ENCODE measurements around the gene SECISBP2L.
"Not testable (repeated sequence)": the region's sequence is repeated elsewhere in the genome, so short reads cannot be mapped to it uniquely, and the experiment has no call there.

SECISBP2L gene

DNA sequence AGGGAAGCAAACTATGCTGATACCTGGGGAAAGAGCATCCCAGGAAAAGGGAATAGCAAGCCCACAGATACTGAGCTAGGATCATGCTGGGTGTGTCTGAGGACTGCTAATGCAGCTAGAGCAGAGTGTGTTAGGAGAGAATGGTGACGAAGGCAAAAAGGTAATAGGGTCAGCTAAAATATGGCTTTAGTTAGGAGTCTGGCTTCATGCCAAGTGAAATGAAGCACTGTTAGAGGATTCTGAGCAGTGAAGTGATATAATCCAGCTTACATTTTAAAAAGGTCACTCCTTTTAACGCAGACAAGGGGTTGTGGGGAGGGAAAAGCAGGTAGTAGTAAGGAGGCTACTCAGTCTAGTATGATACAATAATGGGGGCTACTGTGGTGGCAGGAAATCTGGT lies 30.4 kb downstream of the SECISBP2L start:
- no peak for DNase-seq

DNA sequence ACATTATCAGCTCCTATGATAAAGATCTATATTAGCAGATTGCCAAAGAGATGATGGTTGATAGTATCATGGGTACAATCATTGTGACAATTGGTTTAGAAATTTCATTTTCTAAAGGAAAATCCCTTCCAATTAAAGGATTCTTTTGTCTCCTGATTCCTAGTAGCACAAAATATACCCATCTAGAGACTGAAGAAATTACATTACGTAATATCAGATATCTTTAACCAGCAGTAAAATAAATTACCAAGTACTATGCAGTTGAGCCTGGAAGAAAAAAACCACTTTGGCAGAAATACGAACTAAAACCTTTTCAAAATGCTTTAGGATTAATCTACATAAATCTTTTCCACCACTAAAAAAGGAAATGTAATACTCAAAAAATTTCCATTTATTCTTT lies 46.9 kb downstream of the SECISBP2L start:
- DNase-seq: no peak

DNA sequence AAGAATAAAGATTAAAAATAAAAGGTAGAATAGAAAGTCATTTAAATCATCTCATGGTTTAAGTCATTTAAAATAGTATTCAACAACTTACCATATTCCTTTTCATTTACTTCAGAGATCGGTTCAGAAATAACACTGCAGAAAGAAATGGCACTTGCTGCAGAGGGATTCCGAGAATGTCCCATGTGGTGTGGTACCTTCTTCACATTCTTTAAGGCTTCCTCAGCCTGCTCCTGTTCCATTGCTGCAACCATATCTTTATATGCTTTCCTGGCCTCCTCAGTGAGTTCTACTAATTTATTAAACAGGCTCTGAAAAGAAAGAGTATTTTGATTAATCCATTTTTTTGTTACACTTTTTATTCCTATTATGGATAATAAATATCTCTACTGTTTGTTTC lies 50.0 kb downstream of the SECISBP2L start:
- no peak for DNase-seq

DNA sequence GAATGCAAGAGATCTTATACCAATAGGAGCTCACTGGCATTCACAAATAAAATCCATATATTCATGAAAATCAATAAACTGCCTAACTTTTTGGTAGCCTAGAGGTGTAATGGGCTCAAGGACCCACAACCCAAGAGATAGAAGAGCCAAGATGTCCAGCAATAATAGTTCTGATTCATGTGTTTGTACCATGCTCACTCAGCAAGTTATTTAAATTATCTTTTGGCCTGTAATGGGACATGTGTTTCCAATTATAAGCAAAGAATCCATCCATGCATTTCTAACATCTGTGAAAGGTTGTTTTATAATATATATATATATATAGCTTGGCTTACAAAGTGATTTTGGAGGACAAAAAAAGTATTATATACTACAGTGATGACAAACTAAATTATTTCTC lies 52.9 kb downstream of the SECISBP2L start:
- DNase-seq: no peak

DNA sequence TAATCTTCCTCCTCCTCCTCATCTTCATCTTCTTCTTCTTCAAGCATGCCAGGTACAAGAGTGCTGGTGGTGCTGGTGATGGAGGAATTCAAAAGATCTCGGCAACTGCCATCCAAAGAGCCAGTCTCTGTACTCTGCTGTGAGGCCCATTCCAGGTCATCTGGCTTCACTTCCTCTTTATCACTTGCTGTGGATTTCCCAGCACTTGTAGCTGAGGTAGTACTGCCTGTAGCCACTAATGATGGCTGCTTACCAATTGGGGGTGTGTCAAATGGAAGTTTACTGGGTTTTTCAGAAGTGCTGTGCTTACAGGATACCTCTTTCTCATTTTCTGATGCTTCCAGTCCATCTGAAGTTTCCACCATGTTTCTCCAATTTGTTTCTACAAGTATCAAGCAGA lies 53.7 kb downstream of the SECISBP2L start:
- DNase-seq: no peak

DNA sequence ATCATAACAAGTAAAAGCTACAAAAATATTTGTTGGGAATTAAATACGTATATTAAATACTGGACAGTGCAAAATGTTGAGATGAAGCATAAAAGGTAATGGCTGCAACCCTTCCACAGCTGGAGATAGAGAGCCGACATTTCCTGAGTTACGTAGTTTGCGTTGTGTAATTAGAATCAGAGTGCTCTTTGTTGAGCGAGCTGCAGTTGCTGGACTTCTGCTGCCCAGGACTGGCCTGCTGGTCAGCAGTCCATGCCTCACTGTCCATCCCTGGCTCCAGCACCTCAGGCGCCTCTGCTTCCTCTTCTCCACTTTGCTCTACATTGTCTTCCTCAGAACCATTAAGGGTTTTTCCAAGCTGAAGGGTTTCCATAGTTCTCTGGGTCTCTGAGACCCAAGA lies 54.1 kb downstream of the SECISBP2L start:
- DNase-seq: peak in 7 of 56 donors; percentile 2 to 30 (median 14)

DNA sequence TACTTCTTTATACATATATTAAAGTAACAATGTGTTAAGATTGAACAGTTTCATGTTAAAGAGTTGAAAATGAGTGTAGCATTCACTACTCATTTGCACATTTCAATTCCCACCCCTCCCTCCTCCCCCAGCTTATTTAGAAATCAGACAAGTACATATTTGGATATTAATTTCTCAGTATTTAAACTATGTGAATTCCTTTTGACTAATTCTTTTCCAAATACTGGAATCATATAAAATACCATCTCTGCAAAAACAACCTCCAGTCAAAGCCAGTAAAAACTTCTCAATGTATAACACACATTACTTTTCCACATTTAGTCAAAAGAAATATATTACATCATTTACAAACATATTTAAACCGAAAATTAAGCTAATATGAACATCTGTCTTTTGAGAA lies 57.1 kb downstream of the SECISBP2L start:
- DNase-seq: no peak

DNA sequence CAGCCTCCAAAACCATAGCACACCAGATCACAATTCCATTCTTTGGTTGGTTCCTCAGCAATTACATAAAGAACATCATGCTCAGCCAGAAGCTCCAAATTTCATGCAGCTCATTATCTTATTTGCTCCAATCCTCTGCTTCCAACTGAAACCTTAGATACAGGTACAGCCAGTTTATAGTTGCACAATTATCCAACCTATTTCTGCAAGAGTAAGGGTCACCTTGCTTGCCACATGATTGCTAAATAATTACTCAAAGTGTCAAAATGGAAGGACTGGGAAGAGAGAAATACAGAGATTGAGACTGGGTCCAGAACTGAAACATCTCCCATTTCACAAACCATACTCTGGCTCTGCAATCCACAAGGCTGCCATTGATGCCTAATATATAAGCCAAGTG lies 59.1 kb downstream of the SECISBP2L start:
- no peak for DNase-seq

DNA sequence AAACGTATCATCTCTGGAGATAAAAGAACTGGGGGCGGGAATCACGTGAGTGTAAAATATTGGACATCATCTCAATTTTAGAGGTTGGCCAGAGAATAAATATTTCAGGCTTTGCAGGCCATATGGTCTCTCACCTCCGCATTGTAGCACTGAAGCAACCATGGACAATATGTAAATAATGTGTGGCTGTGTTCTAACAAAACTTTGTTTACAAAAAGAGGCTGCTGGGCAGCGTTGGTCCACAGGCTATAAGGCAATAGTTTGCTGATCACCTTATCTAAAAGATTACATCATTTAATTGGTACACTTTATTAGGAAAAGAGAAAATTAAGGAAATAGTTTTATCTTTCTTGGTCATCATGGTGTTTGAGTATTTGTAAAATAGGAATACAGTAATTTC lies 60.0 kb downstream of the SECISBP2L start:
- no peak for DNase-seq

DNA sequence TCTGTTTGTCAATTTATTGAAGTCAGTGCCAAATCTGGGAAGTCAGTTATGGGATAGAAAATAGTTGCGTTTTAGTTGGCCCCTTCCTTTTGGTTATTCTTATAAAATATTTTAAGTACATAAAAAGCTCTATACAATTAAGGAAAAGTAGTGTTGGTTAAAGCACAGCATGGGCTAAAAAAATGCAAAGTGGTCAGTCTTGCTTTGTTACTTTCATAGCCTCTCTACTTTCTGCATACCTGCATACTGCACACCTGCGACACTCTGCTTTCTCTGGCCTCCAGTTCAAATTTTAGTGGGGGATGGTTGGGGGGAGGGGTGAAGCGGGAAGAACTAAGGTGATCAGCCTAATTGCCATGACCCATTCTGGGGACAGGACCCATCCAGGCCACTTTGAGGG lies 60.7 kb downstream of the SECISBP2L start:
- DNase-seq: no peak

DNA sequence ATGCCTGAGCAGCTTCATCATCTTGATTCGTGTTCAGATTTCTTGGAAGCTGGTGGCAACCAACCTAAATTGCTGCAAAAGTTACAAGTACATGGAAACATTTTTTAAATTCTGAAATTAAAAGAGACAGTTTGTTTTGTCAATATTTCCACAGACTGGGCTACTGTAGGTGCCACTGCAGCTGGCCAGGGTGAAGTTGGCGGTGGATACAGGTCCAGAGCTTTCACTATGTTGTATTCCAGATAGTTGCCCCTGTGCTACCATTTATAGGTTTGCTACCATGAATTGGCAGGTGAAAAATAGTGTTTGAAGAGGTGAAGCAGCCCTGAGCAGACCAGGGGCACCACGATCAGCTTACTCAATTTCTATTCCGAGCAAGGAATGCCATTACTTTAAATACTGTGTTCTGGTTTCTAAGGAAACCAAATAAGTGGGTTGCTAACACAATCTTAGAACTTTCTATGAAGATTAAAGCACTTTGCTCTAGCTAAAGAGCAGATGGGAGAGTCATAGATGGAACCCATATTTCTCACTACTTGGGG lies 61.4 kb downstream of the SECISBP2L start:
- DNase-seq: no peak

DNA sequence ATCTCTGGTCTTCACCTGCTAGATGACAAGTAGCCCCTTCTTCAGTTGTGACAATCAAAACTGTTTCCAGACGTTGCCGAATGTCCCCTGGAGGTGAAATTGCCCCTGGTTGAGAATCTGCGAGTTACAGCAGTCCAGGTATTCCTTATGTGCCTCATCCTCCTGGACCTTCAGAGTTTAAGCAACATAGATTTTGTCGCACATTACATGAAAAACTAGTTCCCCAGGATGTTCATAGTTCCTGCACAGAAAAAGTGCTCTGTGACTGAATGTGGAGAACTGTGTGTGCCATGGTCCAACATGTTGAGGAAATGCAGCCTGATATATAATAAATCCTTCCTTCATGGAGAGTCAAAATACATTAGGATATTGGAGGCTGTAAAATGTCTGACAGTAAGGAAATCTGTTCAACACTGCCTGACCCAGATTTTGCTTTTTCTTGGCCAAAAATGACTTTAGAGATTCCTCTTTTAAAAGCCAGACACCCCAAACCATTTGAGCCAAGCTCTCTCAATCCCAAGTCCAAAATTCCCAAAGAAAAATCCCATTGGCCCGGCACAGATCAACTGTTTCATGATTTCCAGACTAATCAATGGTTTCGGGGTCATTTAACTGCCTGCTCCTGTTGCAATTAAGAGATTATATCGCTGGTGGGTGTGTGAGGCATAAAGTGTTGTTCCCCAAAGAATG lies 62.1 kb downstream of the SECISBP2L start:
- no peak for DNase-seq

DNA sequence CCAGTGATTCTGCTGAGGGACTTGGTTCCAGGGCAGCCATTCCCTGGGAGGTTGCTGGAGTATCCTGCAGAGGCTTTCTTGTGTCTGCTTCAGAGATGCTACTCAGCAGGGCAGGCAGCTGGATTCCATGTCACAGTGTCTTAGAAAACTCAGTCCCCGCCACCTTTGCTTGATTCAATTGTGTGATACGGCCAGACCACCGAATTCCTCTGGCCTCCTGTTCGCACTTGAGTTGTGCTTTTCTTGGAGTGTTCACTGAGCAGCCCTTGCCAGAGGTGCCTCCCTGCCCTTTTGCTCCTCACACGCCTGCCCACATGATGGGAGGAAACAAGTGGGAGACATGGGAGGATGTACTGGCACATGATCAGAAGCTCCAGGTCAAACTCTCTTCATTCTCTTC lies 62.9 kb downstream of the SECISBP2L start:
- no peak for DNase-seq

DNA sequence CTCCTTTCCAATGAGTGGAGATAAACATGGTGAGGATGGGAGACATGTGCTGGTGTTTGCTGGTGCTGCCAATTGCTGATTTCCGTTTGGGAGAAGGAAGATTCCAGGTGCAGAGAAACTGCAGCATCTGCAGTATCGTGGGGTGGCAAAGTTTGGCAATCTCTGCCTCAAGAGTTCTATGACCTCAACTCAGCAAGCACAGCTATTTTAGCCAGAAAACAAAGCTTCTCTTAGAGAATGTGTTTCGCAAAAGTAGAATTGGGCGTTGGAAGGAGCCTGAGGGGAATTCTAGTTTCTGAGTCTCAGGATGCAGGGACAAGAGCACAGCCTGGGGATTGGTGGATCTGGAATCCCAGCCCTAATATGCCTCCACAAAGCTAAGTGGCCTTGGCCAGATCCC lies 64.3 kb downstream of the SECISBP2L start:
- no peak for DNase-seq

DNA sequence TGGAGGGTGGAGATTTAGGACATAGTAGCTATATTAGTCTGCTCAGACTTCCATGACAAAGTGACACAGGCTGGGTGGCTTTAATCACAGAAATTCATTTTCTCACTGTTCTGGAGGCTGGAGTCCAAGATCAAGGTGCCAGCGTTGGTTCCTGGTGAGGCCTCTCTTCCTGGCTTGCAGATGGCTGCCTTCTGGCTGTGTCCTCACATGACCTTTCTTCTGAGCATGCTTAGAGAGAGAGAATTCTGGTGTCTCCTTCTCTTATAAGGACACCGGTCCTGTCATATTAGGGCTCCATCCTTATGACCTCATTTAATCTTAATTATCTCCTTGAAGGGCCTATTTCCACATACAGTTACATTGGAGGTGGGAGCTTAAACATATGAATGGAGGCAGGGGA lies 67.6 kb downstream of the SECISBP2L start:
- no peak for DNase-seq

DNA sequence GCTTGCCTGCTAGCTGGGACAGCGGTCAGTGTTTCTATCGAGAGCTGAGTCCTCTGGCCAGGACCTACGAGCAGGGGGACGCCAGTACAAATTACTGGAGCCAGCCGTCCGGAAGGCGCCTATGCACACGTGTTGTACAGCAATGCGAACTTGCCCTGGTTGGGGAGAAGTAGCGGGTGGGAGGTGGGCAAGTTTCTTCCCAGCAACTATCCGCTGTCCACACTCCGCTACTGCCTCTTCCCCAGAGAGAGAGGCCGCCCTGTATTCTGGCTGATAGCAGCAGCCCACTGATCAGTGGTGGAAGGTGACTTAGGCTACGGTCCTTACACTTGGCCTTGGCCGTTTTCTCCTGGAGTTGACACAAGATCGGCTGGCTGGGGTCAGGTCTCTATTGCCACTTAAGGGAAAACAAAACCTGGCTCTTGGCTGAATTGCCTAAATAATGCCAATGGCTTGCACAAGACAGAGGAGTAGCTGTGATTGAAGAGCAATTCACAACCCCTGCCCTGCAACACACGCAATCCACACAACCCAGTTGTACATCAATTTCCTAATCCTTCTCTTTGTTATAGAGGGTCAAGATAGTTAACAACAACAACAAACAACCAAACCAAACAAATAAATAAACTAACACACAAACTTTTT lies 69.7 kb downstream of the SECISBP2L start:
- DNase-seq: peak in 21 of 56 donors; percentile 42 to 78 (median 63)

DNA sequence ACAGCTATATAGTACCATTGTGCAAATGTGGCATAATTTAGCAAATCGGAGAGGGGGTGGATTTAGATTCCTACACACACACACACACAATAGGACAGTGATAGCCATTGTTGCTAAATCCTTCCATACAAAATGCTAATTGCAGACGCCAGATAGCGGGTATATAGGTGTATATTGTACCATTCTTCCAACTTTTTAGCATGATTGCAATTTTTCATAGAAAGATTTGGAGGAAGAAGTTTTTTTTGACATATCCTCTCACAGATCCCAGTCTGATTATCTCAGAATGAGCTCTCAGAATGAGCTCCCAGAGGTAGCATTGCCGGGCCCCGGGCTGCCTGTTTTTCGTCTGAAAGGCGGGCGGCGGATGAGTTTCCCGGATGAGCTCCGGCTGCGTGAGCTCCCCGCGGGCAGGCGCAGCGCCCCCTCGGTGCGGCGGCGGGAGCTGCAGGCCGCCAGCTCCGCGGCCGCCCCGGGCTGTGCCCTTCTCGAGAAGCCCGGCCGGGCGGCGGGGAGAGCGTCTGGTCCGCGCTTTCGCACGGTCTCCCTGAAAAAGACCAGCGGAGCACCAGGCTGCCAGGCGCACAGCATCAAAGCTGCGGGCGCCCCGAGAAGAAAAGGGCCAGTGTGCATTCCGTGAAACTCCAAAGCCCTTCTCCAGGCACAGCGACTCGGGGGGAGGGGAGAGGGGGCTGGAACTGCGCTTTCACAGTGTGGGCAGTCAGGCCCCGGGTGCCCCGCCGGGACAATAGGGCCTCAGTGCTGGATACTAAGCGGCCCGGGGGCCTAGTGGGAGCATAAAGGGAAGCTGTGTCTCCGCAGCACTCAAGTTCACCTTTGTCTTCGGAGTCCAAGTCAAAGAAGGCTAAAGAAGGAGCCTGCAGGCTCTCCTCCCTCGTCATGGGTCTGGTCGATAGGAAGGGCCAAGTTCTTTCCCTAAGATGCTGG lies 70.5 kb downstream of the SECISBP2L start:
- DNase-seq: peak; percentile 54 to 99 (median 89)

DNA sequence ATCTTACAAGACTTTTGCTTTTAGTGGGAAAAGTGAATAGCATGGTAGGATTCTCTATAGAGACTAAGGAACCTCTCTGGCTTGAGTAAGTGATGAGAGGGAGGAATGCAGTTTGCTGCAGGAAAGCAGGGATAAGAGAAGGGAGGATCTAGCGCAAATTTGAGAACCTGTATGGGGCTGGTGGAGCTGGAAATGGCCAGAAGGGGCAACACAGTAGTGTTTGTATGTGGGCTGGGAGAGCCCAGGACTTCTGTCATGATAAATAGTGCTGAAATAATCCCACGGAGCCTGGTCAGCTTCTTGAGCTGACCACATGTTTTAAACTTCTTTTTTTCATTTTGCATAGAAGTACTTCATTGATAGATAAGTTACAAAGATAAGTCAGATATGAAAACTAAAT lies 71.4 kb downstream of the SECISBP2L start:
- peak in 3 of 56 donors; percentile 4 to 17 (median 6) for DNase-seq

DNA sequence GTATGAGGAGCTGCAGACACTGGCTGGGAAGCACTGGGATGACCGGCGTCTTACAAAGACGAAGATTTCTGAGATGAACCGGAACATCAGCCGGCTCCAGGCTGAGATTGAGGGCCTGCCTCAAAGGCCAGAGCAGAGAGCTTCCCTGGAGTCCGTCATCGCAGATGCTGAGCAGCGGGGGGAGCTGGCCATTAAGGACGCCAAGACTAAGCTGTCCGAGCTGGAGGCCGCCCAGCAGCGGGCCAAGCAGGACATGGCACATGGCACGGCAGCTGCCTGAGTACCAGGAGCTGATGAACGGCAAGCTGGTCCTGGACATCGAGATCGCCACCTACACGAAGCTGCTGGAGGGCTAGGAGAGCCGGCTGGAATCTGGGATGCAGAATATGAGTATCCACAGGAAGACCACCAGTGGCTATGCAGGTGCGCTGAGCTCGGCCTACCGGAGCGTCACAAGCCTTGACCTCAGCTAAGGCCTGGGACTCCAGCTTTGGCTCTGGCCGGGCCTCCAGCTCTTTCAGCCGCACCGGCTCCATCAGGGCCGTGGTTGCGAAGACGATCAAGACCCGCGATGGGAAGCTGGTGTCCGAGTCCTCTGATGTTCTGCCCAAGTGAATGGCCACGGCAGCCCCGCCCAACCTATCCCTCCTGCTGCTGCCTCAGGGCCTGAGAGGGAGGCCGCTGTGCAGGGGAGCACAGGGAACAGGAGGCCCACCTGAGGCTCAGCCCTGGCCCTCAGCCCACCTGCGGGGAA lies 73.3 kb downstream of the SECISBP2L start:
- DNase-seq: no peak

DNA sequence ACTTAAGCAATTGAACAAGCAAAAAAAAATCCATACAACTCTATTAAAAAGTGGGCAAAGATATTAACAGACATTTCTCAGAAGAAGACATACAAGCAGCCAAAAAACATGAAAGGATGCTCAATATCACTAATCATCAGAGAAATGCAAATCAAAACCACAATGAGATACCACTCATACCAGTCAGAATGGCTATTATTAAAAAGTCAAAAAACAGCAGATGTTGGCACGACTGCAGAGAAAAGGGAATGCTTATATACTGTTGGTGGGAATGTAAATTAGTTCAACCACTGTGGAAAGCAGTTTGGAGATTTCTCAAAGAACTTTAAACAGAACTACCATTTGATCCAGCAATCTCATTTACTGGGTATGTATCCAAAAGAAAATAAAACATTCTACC lies 75.3 kb downstream of the SECISBP2L start:
- DNase-seq: not testable (repeated sequence)

DNA sequence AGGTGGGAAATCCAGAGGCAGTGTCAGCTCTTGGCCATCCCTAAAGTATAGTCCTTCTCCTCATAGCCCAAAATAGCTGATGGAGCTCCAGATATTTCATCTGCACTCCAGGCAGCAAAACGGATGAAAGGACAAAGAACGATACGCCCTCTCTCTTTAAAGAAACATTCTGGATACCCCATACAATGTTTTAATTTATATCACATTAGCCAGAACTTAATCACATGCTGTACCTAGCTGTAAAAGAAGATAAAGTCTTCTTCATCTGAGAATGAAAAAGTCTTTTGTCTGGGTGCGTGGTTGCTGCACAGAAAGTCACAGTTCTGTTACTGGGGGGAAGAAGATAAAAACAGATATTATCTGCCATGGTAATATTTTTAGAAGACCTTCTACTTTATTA lies 78.2 kb downstream of the SECISBP2L start:
- DNase-seq: no peak

Data from nucleus accumbens (tissue), 56 donors.